Testis (tissue), 2 donors: ENCODE data around the gene LCOR.

Experiments used
- POLR2A ChIP-seq: fragments of 450-650 bp; IDR thresholded peaks from one replicate; pipeline ENCODE4 v1.6.1; 2017; ENCODE audit warnings: antibody characterized with exemption, mild to moderate bottlenecking, moderate library complexity
- TF ChIP-seq, protein P1 (sequence below), 3 experiments: fragments of 450-650 bp in 2 of 3; fragments of 200-600 bp in 1 of 3; sonication (generic) in 1 of 3; IDR thresholded peaks; one replicate each; pipeline ENCODE4 v1.5.1; 2016 to 2019; ENCODE audit warnings: antibody characterized with exemption in 3 of 3, mild to moderate bottlenecking in 2 of 3, moderate library complexity in 1 of 3

- TF ChIP-seq, protein P1, sequence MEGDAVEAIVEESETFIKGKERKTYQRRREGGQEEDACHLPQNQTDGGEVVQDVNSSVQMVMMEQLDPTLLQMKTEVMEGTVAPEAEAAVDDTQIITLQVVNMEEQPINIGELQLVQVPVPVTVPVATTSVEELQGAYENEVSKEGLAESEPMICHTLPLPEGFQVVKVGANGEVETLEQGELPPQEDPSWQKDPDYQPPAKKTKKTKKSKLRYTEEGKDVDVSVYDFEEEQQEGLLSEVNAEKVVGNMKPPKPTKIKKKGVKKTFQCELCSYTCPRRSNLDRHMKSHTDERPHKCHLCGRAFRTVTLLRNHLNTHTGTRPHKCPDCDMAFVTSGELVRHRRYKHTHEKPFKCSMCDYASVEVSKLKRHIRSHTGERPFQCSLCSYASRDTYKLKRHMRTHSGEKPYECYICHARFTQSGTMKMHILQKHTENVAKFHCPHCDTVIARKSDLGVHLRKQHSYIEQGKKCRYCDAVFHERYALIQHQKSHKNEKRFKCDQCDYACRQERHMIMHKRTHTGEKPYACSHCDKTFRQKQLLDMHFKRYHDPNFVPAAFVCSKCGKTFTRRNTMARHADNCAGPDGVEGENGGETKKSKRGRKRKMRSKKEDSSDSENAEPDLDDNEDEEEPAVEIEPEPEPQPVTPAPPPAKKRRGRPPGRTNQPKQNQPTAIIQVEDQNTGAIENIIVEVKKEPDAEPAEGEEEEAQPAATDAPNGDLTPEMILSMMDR (IDR thresholded peaks at IDR 0.05): no peak
- no peak for TF ChIP-seq POLR2A
These were observed 14.8 kb downstream of the LCOR start for GRCh38 chr10:96846926-96847325.
